ENCODE data around the gene CHMP5.

- no peak for TF ChIP-seq YY1 (IDR thresholded peaks at IDR 0.05; ENCODE audit: insufficient read depth, insufficient read length)
- no peak for TF ChIP-seq ZNF274 (IDR thresholded peaks at IDR 0.05; ENCODE audit: low read depth, low read length)
Measured at GRCh38 chr9:33256236-33256635, 8.6 kb upstream of the CHMP5 start.
